Neural progenitor cell (in vitro differentiated cells): ENCODE measurements around the gene SIN3B. TPM values are rescaled to one million over a fixed set of nuclear protein-coding genes. Genes with fewer than 3 reads are reported as not detected.

Source experiments
- DNase-seq: peaks from one replicate; pipeline ENCODE4 v3.0.0-alpha.2; 2016; ENCODE audit warnings: low spot score
- H2AFZ ChIP-seq: fragments of 200-600 bp; sonication (generic); replicated peaks from 2 replicates; pipeline ENCODE4 v1.6.1; 2016; ENCODE audit warnings: antibody characterized with exemption
- H3F3A ChIP-seq: fragments of 200-600 bp; sonication (generic); 2 replicates; pipeline ENCODE4 v1.6.1; 2016; ENCODE audit warnings: antibody characterized with exemption, low read depth
- H3K27ac ChIP-seq: fragments of 200-600 bp; sonication (generic); 2 replicates; pipeline ENCODE4 v1.5.1; 2016; ENCODE audit warnings: mild to moderate bottlenecking
- H3K27me3 ChIP-seq: fragments of 200-600 bp; sonication (generic); 2 replicates; pipeline ENCODE4 v1.6.1; 2016; ENCODE audit warnings: mild to moderate bottlenecking, moderate library complexity
- H3K36me3 ChIP-seq: fragments of 200-600 bp; sonication (generic); 2 replicates; pipeline ENCODE4 v1.5.1; 2016
- H3K4me1 ChIP-seq: fragments of 200-600 bp; sonication (generic); 2 replicates; pipeline ENCODE4 v1.6.1; 2016; ENCODE audit warnings: mixed run types
- H3K4me2 ChIP-seq: fragments of 200-600 bp; sonication (generic); 2 replicates; pipeline ENCODE4 v1.6.1; 2016
- H3K4me3 ChIP-seq: fragments of 200-600 bp; sonication (generic); 2 replicates; pipeline ENCODE4 v1.5.1; 2016
- H3K79me2 ChIP-seq: fragments of 200-600 bp; sonication (generic); 2 replicates; pipeline ENCODE4 v1.6.1; 2016; ENCODE audit warnings: low read depth
- H3K9ac ChIP-seq: fragments of 200-600 bp; sonication (generic); 2 replicates; pipeline ENCODE4 v1.6.1; 2016
- H3K9me3 ChIP-seq: fragments of 200-600 bp; sonication (generic); 2 replicates; pipeline ENCODE4 v1.5.1; 2016; ENCODE audit warnings: low read depth
- H4K20me1 ChIP-seq: fragments of 200-600 bp; sonication (generic); 2 replicates; pipeline ENCODE4 v1.6.1; 2016; ENCODE audit warnings: low read depth
- H3K27ac Mint-ChIP-seq: 3 replicates; pipeline ENCODE4 v1.8.0; 2021; ENCODE audit warnings: mixed read lengths
- H3K27me3 Mint-ChIP-seq: 2 replicates; pipeline ENCODE4 v1.8.0; 2022; ENCODE audit warnings: low read depth, mild to moderate bottlenecking, inconsistent platforms, moderate library complexity, mixed read lengths; ENCODE audit not compliant: insufficient read depth
- H3K36me3 Mint-ChIP-seq: 3 replicates; pipeline ENCODE4 v1.8.0; 2021; ENCODE audit warnings: mixed read lengths
- H3K4me1 Mint-ChIP-seq: 3 replicates; pipeline ENCODE4 v1.8.0; 2021; ENCODE audit warnings: mixed read lengths
- H3K4me3 Mint-ChIP-seq: 3 replicates; pipeline ENCODE4 v1.8.0; 2021; ENCODE audit warnings: mild to moderate bottlenecking, moderate library complexity, mixed read lengths
- H3K9me3 Mint-ChIP-seq: 3 replicates; pipeline ENCODE4 v1.8.0; 2020; ENCODE audit warnings: mixed read lengths
- EZH2 ChIP-seq: fragments of 200-600 bp; sonication (generic); IDR thresholded peaks from 2 replicates; pipeline ENCODE4 v1.6.1; 2017; ENCODE audit warnings: antibody characterized with exemption, mild to moderate bottlenecking, moderate library complexity
- EZH2phosphoT487 ChIP-seq: fragments of 200-600 bp; sonication (generic); IDR thresholded peaks from 2 replicates; pipeline ENCODE4 v1.6.1; 2017; ENCODE audit warnings: antibody characterized with exemption
- total RNA-seq: library from RNA; depleted of rRNA; stranded (reverse); fragments of >200 nt; gene quantifications from 2 replicates; pipeline ENCODE4 v1.2.3, GENCODE V29; 2015; ENCODE audit warnings: low replicate concordance
- TF ChIP-seq, protein P1 (sequence below): fragments of 200-600 bp; sonication (generic); IDR thresholded peaks from 2 replicates; pipeline ENCODE4 v1.5.1; 2017; ENCODE audit warnings: antibody characterized with exemption, mild to moderate bottlenecking

Gene SIN3B
- total RNA-seq, 1 donor from 2014 or later, result 21.2 TPM

DNA sequence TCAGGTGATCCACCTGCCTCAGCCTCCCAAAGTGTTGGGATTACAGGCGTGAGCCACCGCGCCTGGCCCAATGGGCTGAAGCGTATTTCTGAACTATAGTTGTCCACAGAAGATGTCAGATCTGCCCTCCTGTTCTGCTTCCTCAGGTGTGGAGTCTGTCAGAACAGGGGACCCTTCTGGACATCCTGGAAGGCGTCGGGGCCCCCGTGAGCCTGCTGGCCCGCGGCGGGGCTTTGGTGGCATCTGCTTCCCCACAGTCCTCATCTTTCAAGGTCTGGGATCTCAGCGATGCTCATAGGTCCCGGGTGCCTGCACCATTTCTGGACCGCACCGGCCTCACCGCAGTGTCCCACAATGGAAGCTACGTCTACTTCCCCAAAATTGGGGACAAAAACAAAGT, 29.5 kb upstream of the SIN3B start:
- Mint-ChIP-seq H3K4me1 (peaks cover 3% of the 10 kb centered on the region), H3K36me3 (no peaks in the 10 kb centered on the region), H3K9me3 (peaks cover 8% of the 10 kb centered on the region), H3K4me3 (no peak overlapping the region), H3K27me3 (peaks cover 8% of the 10 kb centered on the region), H3K27ac (no peak overlapping the region)
- Histone ChIP-seq H3K9ac (no peak overlapping the region), H3K4me1 (no peaks in the 10 kb centered on the region), H3K4me3 (no peak overlapping the region), H4K20me1 (no peaks in the 10 kb centered on the region), H3K27ac (no peak overlapping the region), H3K9me3 (no peaks in the 10 kb centered on the region), H3K4me2 (no peak overlapping the region), H3F3A (no peaks in the 10 kb centered on the region), H3K27me3 (no peaks in the 10 kb centered on the region), H2AFZ (no peak overlapping the region), H3K79me2 (no peaks in the 10 kb centered on the region), H3K36me3 (no peaks in the 10 kb centered on the region)
- no peak for DNase-seq
- TF ChIP-seq EZH2phosphoT487, result no peak
- TF ChIP-seq EZH2, result no peak
- TF ChIP-seq, protein P1, sequence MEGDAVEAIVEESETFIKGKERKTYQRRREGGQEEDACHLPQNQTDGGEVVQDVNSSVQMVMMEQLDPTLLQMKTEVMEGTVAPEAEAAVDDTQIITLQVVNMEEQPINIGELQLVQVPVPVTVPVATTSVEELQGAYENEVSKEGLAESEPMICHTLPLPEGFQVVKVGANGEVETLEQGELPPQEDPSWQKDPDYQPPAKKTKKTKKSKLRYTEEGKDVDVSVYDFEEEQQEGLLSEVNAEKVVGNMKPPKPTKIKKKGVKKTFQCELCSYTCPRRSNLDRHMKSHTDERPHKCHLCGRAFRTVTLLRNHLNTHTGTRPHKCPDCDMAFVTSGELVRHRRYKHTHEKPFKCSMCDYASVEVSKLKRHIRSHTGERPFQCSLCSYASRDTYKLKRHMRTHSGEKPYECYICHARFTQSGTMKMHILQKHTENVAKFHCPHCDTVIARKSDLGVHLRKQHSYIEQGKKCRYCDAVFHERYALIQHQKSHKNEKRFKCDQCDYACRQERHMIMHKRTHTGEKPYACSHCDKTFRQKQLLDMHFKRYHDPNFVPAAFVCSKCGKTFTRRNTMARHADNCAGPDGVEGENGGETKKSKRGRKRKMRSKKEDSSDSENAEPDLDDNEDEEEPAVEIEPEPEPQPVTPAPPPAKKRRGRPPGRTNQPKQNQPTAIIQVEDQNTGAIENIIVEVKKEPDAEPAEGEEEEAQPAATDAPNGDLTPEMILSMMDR, result no peak

DNA sequence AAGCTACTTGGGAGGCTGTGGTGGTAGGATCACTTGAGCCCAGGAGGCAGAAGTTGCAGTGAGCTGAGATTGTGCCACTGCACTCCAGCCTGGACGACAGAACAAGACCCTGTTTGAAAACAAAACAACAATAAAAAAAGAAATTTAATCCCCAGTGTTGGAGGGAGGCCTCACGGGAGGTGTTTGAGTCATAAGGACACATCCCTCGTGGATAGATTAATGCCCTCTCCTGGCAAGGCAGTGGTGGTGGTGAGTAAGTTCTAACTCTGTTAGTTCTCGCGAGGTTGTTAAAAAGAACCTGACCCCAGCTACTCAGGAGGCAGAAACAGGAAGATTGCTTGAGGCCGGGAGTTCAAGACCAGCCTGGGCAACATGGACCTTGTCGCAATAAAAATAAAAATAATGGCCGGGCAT, 27.6 kb upstream of the SIN3B start:
- Histone ChIP-seq H3K9ac (no peak overlapping the region), H3K27me3 (no peaks in the 10 kb centered on the region), H3K79me2 (no peaks in the 10 kb centered on the region), H3K4me2 (no peak overlapping the region), H2AFZ (no peak overlapping the region), H3F3A (no peaks in the 10 kb centered on the region), H4K20me1 (no peaks in the 10 kb centered on the region), H3K9me3 (no peaks in the 10 kb centered on the region), H3K36me3 (no peaks in the 10 kb centered on the region), H3K27ac (no peak overlapping the region), H3K4me1 (no peaks in the 10 kb centered on the region), H3K4me3 (no peak overlapping the region)
- Mint-ChIP-seq H3K9me3 (peaks cover 5% of the 10 kb centered on the region), H3K27ac (no peak overlapping the region), H3K36me3 (no peaks in the 10 kb centered on the region), H3K27me3 (peaks cover 9% of the 10 kb centered on the region), H3K4me1 (peaks cover 3% of the 10 kb centered on the region), H3K4me3 (no peak overlapping the region)
- TF ChIP-seq, protein P1, result no peak
- TF ChIP-seq EZH2, result no peak
- TF ChIP-seq EZH2phosphoT487, result no peak
- DNase-seq, result no peak

DNA sequence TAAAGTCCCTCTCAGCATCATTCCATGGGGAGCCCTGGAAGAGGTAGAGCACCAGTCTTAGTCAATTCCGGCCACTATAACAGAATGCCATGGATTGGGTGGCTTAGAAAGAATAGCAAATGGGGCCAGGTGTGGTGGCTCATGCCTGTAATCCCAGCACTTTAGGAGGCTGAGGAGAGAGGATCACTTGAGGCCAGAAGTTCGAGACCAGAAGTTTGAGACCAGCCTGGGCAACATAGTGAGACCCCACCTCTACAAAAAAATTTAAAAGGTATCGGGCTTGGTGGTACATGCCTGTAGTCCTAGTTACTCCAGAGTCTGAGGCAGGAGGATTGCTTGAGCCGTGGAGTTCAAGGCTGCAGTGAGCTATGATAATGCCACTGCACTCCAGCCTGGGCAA, 25.0 kb upstream of the SIN3B start:
- H3F3A ChIP-seq, result no peaks in the 10 kb centered on the region
- TF ChIP-seq EZH2phosphoT487 (no peak), EZH2 (no peak)
- TF ChIP-seq, protein P1, result no peak
- H3K27ac Mint-ChIP-seq, result no peak overlapping the region
- no peaks in the 10 kb centered on the region for H3K79me2 ChIP-seq
- H3K4me3 Mint-ChIP-seq, result no peak overlapping the region
- H3K9ac ChIP-seq, result no peak overlapping the region
- H3K9me3 ChIP-seq, result no peaks in the 10 kb centered on the region
- no peaks in the 10 kb centered on the region for H3K9me3 Mint-ChIP-seq
- H4K20me1 ChIP-seq, result no peaks in the 10 kb centered on the region
- H3K4me1 ChIP-seq, result no peaks in the 10 kb centered on the region
- no peak for DNase-seq
- no peaks in the 10 kb centered on the region for H3K36me3 Mint-ChIP-seq
- H3K4me2 ChIP-seq, result no peak overlapping the region
- no peak overlapping the region for H3K4me3 ChIP-seq
- H3K27me3 Mint-ChIP-seq, result peaks cover 6% of the 10 kb centered on the region
- no peak overlapping the region for H3K27ac ChIP-seq
- no peaks in the 10 kb centered on the region for H3K27me3 ChIP-seq
- no peak overlapping the region for H2AFZ ChIP-seq
- H3K36me3 ChIP-seq, result no peaks in the 10 kb centered on the region
- peaks cover 11% of the 10 kb centered on the region for H3K4me1 Mint-ChIP-seq
